PFSK-1 (cell line): ENCODE measurements around the gene CNIH3.

Source experiments
- FOXP2 ChIP-seq: optimal IDR thresholded peaks from 2 replicates; pipeline ENCODE3; 2011; ENCODE audit warnings: borderline replicate concordance, control low read depth, inconsistent platforms; ENCODE audit not compliant: insufficient read depth; ENCODE audit errors: extremely low read length, extremely low read depth
- POLR2AphosphoS5 ChIP-seq: IDR thresholded peaks from 2 replicates; pipeline ENCODE4 v1.6.1; 2012; ENCODE audit warnings: low read depth, mild to moderate bottlenecking, control low read depth, low read length, moderate library complexity
- REST ChIP-seq, 2 experiments: IDR thresholded peaks; 2 replicates each; pipeline versions ENCODE4 v1.6.1 to v1.8.0; 2011 to 2012; ENCODE audit warnings: low read depth in 2 of 2, low read length in 2 of 2, control low read depth in 1 of 2, inconsistent platforms in 1 of 2, mild to moderate bottlenecking in 1 of 2, moderate library complexity in 1 of 2; ENCODE audit not compliant: insufficient read depth in 1 of 2
- SIN3A ChIP-seq: IDR thresholded peaks from 2 replicates; pipeline ENCODE4 v1.6.1; 2012; ENCODE audit warnings: mild to moderate bottlenecking, low read length, moderate library complexity, borderline replicate concordance; ENCODE audit not compliant: insufficient read depth
- TAF1 ChIP-seq: IDR thresholded peaks from 2 replicates; pipeline ENCODE4 v1.6.1; 2012; ENCODE audit warnings: low read length, control low read depth, borderline replicate concordance; ENCODE audit not compliant: insufficient read depth

The CNIH3 gene

DNA sequence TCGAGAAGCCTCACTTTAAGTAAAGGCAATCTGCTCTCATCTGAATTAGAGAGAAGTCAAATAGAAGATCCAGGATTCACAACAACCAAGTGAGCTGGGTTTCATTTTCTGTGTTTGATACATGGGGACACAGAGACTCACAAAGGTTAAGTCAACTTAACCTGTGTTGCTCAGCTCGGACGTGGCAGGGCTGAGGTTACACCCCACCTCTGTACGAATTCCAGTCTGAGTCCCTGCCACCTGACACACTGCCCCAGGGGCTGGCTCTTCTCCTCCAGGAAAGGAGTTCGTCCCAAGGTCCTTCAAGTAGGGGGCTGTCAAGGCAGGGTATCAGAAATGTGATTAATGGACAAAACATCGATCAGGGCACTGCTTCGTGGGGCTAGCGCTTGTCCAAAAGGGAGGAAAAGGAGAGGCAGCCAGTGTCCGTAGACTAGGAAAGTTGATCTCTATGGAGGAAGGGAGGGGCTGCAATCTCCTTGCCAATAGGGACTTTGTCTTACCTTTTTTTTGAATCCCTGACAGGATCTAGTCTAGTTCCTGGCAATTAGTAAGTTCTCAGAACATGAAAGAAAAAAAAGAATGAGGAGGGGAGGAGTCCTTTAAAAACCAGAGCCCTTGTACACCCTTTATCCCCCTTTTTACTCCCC, 116.4 kb downstream of the CNIH3 start:
- TF ChIP-seq FOXP2 = no peak
- no peak for TF ChIP-seq POLR2AphosphoS5
- TF ChIP-seq REST (IDR thresholded peaks at IDR 0.05; ENCODE audit: insufficient read depth in 1 of 2, low read depth in 2 of 2, low read length in 2 of 2) = no peak
- TF ChIP-seq SIN3A = no peak
- no peak for TF ChIP-seq TAF1

DNA sequence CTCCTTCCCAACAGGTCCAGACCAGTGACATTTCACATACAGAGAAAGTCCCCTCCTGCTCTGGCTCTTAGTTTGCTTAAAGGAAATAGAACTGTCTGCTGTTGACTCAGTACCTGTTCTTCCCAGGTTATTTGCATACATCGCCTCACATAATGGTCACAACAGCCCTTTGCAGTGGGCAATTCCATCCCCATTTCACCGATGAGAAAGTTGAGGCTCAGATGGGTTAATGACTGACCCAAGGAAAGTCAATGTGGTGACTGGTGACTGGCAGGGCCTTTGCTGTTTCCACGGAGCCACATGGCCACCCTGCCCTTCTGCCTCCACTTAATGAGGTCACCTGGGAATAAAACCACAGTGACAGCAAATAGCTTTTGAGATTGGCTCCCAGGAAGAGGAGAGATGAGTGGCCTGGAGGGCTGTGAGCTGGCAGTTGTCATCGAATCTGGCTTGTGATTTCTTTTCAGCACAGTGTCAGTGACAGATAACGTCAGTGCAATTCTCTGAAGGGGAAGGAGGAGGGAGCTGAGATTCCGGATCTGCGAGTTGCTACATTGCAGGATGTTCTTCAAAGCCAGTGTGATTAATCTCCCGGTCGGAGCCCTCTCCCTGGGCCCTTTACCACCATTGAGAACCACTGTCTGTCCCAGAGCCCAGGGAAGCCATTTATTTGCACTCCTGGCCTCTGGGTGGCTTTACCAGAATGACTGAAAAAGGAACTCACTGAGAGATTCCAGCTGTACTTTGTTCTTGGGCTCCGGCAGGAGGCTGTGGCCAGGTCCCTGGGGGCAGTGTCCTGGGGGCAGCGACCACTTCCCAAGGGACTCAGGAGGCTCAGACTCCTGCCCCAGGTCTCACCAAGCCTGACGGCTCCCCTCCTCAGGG, 117.2 kb downstream of the CNIH3 start:
- TF ChIP-seq REST (IDR thresholded peaks at IDR 0.05; ENCODE audit: insufficient read depth in 1 of 2, low read depth in 2 of 2, low read length in 2 of 2) = no peak
- TF ChIP-seq TAF1 = no peak
- TF ChIP-seq SIN3A = no peak
- no peak for TF ChIP-seq FOXP2

DNA sequence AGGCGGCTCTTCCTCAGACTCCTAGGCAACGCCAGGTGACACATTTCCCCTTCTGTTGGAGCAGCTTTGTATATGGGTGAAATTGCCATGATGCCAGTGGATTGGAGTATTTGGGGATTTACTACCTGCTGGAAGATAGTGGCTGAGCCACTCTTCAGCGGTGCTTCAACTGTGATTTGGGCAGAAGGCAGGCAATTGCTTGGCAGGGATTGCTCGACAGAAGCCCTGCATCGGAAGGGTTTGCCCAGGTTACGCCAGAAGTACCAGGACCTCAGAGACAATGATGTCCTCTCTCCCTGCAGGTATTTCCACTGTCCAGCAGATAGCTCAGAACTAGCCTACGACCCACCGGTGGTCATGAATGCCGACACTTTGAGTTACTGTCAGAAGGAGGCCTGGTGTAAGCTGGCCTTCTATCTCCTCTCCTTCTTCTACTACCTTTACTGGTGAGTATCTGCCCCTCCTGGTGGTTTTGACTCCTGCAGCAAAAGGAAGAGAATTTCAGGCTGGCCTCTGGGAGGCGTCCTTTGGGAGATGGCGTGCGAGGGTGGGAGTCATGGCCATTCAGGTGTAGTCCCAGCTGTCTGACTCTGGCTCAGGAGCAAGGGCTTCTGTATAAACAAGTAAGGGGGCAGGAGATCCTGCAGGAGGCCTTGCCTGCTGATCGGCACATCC, 118.3 kb downstream of the CNIH3 start:
- no peak for TF ChIP-seq FOXP2
- no peak for TF ChIP-seq POLR2AphosphoS5
- TF ChIP-seq SIN3A = no peak

DNA sequence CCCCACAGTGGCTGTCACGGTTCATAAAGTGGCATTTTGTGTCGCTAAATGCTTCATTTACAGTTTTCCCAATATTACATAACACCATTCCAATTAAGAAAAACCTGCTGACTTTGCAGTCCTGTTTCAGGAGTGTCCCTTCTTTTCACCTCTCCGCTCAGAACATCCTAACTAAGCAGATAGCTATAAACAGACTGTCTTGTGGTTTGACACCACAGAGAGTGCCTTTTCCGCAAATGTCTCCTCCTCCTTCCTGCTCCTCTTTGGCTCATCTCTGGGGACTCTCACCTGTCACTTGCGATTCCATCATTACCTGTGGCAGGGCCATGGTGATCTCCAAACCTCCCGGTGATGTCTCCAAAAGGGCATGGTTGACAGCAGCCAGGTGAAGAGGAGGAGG, 119.0 kb downstream of the CNIH3 start:
- TF ChIP-seq FOXP2 = no peak
- TF ChIP-seq REST (IDR thresholded peaks at IDR 0.05; ENCODE audit: insufficient read depth in 1 of 2, low read depth in 2 of 2, low read length in 2 of 2) = no peak
- TF ChIP-seq POLR2AphosphoS5 = no peak
- no peak for TF ChIP-seq SIN3A
- TF ChIP-seq TAF1 = no peak

GRCh38 chr1:224736619-224737352, 120.7 kb downstream of the CNIH3 start:
- TF ChIP-seq FOXP2 = no peak
- no peak for TF ChIP-seq TAF1
- no peak for TF ChIP-seq POLR2AphosphoS5
- TF ChIP-seq REST (IDR thresholded peaks at IDR 0.05; ENCODE audit: insufficient read depth in 1 of 2, low read depth in 2 of 2, low read length in 2 of 2) = no peak
- no peak for TF ChIP-seq SIN3A
